ENCODE measurements around the gene SLFN11. TPM values are rescaled to one million over a fixed set of nuclear protein-coding genes. Genes with fewer than 3 reads are reported as not detected.

The SLFN11 gene
- total and polyA plus RNA-seq, 9 of the 15 experiments (the other 6 are each of a cell fraction or from before 2014, with no cell fraction given): 0.04 to 0.21 TPM; not detected in 7

DNA sequence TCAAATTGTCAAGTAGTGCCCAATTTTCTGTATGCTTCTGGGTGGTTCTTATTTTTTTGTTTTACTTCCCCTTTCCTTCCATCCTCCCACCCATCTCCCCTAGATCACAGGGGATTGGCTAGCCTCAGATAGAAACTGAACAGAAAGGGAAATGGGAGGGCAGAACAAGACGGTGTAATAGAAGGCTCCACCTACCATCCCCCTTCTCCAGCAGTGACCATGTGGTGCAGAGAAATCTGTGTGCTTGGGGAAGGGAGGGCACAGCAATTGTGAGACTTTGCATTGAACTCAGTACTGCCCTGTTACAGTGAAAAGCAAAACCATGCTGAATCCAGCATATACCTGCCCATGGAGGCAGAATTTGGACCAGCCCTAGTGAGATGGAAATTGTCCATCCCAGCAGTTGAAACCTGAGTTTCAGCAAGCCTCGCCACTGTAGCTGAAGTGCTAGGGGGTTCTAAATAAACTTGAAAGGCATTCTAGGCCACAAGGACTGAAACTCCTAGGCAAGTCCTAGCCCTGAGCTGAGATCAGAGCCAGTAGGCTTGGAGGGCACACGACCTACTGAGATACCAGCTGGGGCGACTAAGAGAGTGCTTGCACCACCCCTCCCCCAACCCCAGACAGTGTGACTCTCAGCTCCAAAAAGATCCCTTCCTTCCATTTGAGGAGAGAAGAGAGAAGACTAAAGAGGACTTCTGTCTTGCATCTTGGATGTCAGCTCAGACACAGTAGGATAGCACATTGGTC is 5.2 kb downstream of the SLFN11 start:
- no peaks in the 10 kb centered on the region for H3K79me2 ChIP-seq (ENCODE audit: control insufficient read depth, insufficient read depth, low read length)

DNA sequence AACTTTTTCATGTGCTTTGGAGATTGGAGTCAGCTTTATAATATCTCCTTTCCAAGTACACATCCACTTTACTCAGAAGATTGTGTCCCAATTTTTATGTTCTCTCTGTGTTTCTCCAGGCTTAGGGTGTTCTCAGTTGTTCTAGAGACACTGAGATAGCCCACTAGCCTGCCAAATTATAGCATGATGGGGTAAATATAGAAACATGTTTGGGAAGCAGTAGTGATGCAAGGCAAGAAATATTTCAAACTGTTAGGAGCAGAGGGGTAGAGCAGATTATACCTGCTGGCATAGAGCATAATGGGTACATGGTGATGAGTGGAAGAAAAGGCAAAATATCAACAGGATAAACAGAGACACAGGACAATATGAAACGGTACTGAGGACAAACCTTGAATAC is 12.4 kb downstream of the SLFN11 start:
- no peaks in the 10 kb centered on the region for H3K27me3 ChIP-seq (ENCODE audit: control insufficient read depth in 2 of 2, insufficient read depth in 2 of 2, low read length in 2 of 2)
- ATAC-seq: no peak
- no peak overlapping the region for H3K9ac ChIP-seq (ENCODE audit: insufficient read depth in 1 of 2, low read depth in 2 of 2, low read length in 2 of 2)
- no peaks in the 10 kb centered on the region for H3K4me1 ChIP-seq (replicated peaks in 1 of 2; ENCODE audit: control insufficient read depth in 2 of 2, insufficient read depth in 2 of 2, low read length in 2 of 2)
- WGBS (ENCODE audit: insufficient coverage, low coverage, missing lambda C conversion rate): 0% methylated on average over 1 of the region's 1 CpG
- H3K9me1 ChIP-seq (ENCODE audit: control insufficient read depth, insufficient read depth, low read length): no peaks in the 10 kb centered on the region
- no peak for FAIRE-seq
- H2AFZ ChIP-seq (ENCODE audit: low read depth, low read length): no peak overlapping the region
- in situ Hi-C loops (cut with MboI) (no loop called here), intact Hi-C loops (cut with micrococcal nuclease) (no loop called here)
- H4K20me1 ChIP-seq (replicated peaks; ENCODE audit: control insufficient read depth, insufficient read depth, low read length): no peaks in the 10 kb centered on the region
- no TSS peak for BruUV-seq (replicated peaks)
- TF ChIP-seq TGIF2 (CRISPR knock-in tag; IDR thresholded peaks at IDR 0.05) (no peak), KLF10 (CRISPR knock-in tag; IDR thresholded peaks at IDR 0.05) (no peak)
- no peak overlapping the region for H3K4me3 ChIP-seq
- no peaks in the 10 kb centered on the region for H3K79me2 ChIP-seq (ENCODE audit: control insufficient read depth, insufficient read depth, low read length)
- no peak overlapping the region for H3K4me2 ChIP-seq (ENCODE audit: insufficient read depth, low read length)
- H3K27ac ChIP-seq (ENCODE audit: extremely low read depth, low read depth, low read length): no peak overlapping the region
- ChIA-PET POLR2A (interaction anchor here (0.5 kb wide), 1 partner anchor 30 kb away, joined by 3 read pairs; no protein-coding TSS in a partner anchor), CTCF (ENCODE audit: low intra/inter-chr PET ratio) (no interaction called here)
- no peak for DNase-seq (ENCODE audit: extremely low read depth in 1 of 4, low spot score in 3 of 4)
- H3K36me3 ChIP-seq (ENCODE audit: control insufficient read depth, insufficient read depth, low read length): no peaks in the 10 kb centered on the region
- H3K9me3 ChIP-seq (replicated peaks; ENCODE audit: control insufficient read depth, insufficient read depth, low read depth, low read length): no peaks in the 10 kb centered on the region

More for the DNA sequence above, 5.2 kb downstream of the SLFN11 start:
- Histone ChIP-seq H3K9me1 (ENCODE audit: control insufficient read depth, insufficient read depth, low read length) (no peaks in the 10 kb centered on the region), H4K20me1 (replicated peaks; ENCODE audit: control insufficient read depth, insufficient read depth, low read length) (no peaks in the 10 kb centered on the region), H3K27me3 (ENCODE audit: control insufficient read depth in 2 of 2, insufficient read depth in 2 of 2, low read length in 2 of 2) (peaks cover 0 to 2% of the 10 kb centered on the region in 2 experiments; a peak in 1 of 5 replicates), H3K27ac (ENCODE audit: extremely low read depth, low read depth, low read length) (no peak overlapping the region), H3K4me2 (ENCODE audit: insufficient read depth, low read length) (no peak overlapping the region), H3K4me3 (no peak overlapping the region), H3K9ac (ENCODE audit: insufficient read depth in 1 of 2, low read depth in 2 of 2, low read length in 2 of 2) (no peak overlapping the region), H3K9me3 (replicated peaks; ENCODE audit: control insufficient read depth, insufficient read depth, low read depth, low read length) (no peaks in the 10 kb centered on the region), H2AFZ (ENCODE audit: low read depth, low read length) (no peak overlapping the region), H3K36me3 (ENCODE audit: control insufficient read depth, insufficient read depth, low read length) (no peaks in the 10 kb centered on the region), H3K4me1 (replicated peaks in 1 of 2; ENCODE audit: control insufficient read depth in 2 of 2, insufficient read depth in 2 of 2, low read length in 2 of 2) (no peaks in the 10 kb centered on the region)
- CTCF ChIA-PET (ENCODE audit: low intra/inter-chr PET ratio): no interaction called here
- no peak for DNase-seq (ENCODE audit: extremely low read depth in 1 of 4, low spot score in 3 of 4)
- TF ChIP-seq ZNF764 (CRISPR knock-in tag; IDR thresholded peaks at IDR 0.05; ENCODE audit: low read depth) (no peak), RBM22 (IDR thresholded peaks at IDR 0.05; ENCODE audit: low read depth, low read length, poor library complexity, severe bottlenecking) (no peak), HDAC8 (tag; IDR thresholded peaks at IDR 0.05) (no peak), MTA2 (IDR thresholded peaks at IDR 0.05; ENCODE audit: low read depth) (no peak), BMI1 (IDR thresholded peaks at IDR 0.05; ENCODE audit: low read length) (no peak), ZKSCAN8 (CRISPR knock-in tag; IDR thresholded peaks at IDR 0.05) (no peak), KLF6 (CRISPR knock-in tag; IDR thresholded peaks at IDR 0.05; ENCODE audit: borderline replicate concordance) (no peak), ZKSCAN1 (IDR thresholded peaks at IDR 0.05; ENCODE audit: low read depth, low read length) (no peak)
- no TSS peak for BruUV-seq (replicated peaks)
- FAIRE-seq: no peak
- intact Hi-C loops (cut with micrococcal nuclease): no loop called here
- WGBS (ENCODE audit: insufficient coverage, low coverage, missing lambda C conversion rate): 5% methylated on average over 3 of the region's 4 CpGs
- ATAC-seq: no peak
- in situ Hi-C loops (cut with MboI): no loop called here
- POLR2A ChIA-PET: interaction anchor here (1.4 kb wide), 1 partner anchor 10 kb away, joined by 3 read pairs; no protein-coding TSS in a partner anchor

Data from K562 (cell line).